ENCODE results near the gene NR4A2.

The NR4A2 gene

GRCh38 chr2:156326526-156327095, 5.9 kb downstream of the NR4A2 start:
- TF ChIP-seq, protein P1, sequence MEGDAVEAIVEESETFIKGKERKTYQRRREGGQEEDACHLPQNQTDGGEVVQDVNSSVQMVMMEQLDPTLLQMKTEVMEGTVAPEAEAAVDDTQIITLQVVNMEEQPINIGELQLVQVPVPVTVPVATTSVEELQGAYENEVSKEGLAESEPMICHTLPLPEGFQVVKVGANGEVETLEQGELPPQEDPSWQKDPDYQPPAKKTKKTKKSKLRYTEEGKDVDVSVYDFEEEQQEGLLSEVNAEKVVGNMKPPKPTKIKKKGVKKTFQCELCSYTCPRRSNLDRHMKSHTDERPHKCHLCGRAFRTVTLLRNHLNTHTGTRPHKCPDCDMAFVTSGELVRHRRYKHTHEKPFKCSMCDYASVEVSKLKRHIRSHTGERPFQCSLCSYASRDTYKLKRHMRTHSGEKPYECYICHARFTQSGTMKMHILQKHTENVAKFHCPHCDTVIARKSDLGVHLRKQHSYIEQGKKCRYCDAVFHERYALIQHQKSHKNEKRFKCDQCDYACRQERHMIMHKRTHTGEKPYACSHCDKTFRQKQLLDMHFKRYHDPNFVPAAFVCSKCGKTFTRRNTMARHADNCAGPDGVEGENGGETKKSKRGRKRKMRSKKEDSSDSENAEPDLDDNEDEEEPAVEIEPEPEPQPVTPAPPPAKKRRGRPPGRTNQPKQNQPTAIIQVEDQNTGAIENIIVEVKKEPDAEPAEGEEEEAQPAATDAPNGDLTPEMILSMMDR (IDR thresholded peaks at IDR 0.05; ENCODE audit: borderline replicate concordance, insufficient read depth, low read depth, low read length) = no peak
- H3K4me3 ChIP-seq (ENCODE audit: low read depth, low read length) = no peak overlapping the region

GRCh38 chr2:156325688-156326525, 6.6 kb downstream of the NR4A2 start:
- no peak overlapping the region for H3K4me3 ChIP-seq (ENCODE audit: low read depth, low read length)
- TF ChIP-seq, protein P1 (IDR thresholded peaks at IDR 0.05; ENCODE audit: borderline replicate concordance, insufficient read depth, low read depth, low read length) = no peak

- H3K4me3 ChIP-seq (ENCODE audit: low read depth, low read length) = no peak overlapping the region
- TF ChIP-seq, protein P1 (IDR thresholded peaks at IDR 0.05; ENCODE audit: borderline replicate concordance, insufficient read depth, low read depth, low read length) = no peak
Observed at GRCh38 chr2:156323754-156324153, 8.8 kb downstream of the NR4A2 start.

GRCh38 chr2:156322686-156323231, 9.8 kb downstream of the NR4A2 start:
- TF ChIP-seq, protein P1 (IDR thresholded peaks at IDR 0.05; ENCODE audit: borderline replicate concordance, insufficient read depth, low read depth, low read length) = no peak
- no peak overlapping the region for H3K4me3 ChIP-seq (ENCODE audit: low read depth, low read length)

DNA sequence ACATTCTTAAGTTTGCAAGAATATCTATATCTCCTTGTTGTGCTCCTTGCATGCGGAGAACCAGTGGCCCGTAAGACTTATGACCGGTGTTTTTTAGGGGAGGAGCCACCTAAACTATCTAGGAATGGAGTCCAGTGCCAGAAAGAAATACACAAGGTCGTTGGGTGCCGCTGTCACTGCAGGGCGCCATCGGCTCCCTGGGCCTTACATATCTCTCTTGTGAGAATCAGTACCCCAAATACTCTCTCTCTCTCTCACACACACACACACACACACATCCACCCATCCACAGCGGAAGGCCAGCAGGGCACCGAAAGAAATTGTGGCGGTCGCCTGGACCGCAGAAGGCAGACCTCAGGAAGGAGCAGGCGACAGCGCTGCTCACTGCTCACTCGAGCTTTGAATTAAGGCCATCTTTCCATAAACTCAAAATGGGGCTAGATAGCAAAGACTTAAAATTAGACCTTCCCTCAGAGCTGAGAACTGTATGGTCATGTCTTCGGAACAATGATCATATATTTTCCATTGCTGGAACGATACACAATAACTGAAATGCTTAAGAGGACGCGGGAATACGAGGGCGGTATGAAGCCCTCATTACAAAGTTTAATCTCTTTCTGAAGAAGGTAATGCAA, 10.4 kb downstream of the NR4A2 start:
- H3K4me3 ChIP-seq (ENCODE audit: low read depth, low read length) = no peak overlapping the region
- TF ChIP-seq, protein P1 (IDR thresholded peaks at IDR 0.05; ENCODE audit: borderline replicate concordance, insufficient read depth, low read depth, low read length) = no peak

- H3K4me3 ChIP-seq (ENCODE audit: low read depth, low read length) = no peak overlapping the region
- TF ChIP-seq, protein P1 (IDR thresholded peaks at IDR 0.05; ENCODE audit: borderline replicate concordance, insufficient read depth, low read depth, low read length) = no peak
Observed at GRCh38 chr2:156321243-156321904, 11.1 kb downstream of the NR4A2 start.
